Thyroid gland (tissue), 4 donors: ENCODE measurements around the gene PLAU. TPM values are rescaled to one million over a fixed set of nuclear protein-coding genes. Genes with fewer than 3 reads are reported as not detected.

Experiments
- DNase-seq, 2 donors: peaks; one replicate each; pipeline ENCODE4 v3.0.0-alpha.2; 2019
- H3K27ac ChIP-seq, 3 donors: fragments of 200-600 bp; sonication (generic); 1 replicate in 2 of 3; 2 replicates in 1 of 3; pipeline ENCODE4 v1.5.1; 2016 to 2019; ENCODE audit warnings: mild to moderate bottlenecking in 1 of 3, moderate library complexity in 1 of 3
- H3K27me3 ChIP-seq: fragments of 200-600 bp; sonication (generic); one replicate; pipeline ENCODE4 v1.5.1; 2019
- H3K36me3 ChIP-seq, 2 donors: fragments of 200-600 bp; sonication (generic); one replicate each; pipeline ENCODE4 v1.5.1; 2016 to 2019
- H3K4me1 ChIP-seq, 2 donors: fragments of 200-600 bp; sonication (generic); one replicate each; pipeline ENCODE4 v1.5.1; 2017 to 2019
- H3K4me3 ChIP-seq, 3 donors: fragments of 200-600 bp; sonication (generic); replicated peaks in 1 of 3; 1 replicate in 2 of 3; 2 replicates in 1 of 3; pipeline ENCODE4 v1.5.1; 2016; ENCODE audit warnings: mild to moderate bottlenecking in 1 of 3
- H3K9me3 ChIP-seq: fragments of 200-600 bp; sonication (generic); one replicate; pipeline ENCODE4 v1.5.1; 2017
- CTCF ChIP-seq, 6 experiments: fragments of 200-600 bp in 3 of 6; fragments of 450-650 bp in 3 of 6; sonication (generic) in 3 of 6; IDR thresholded peaks; one replicate each; pipeline ENCODE4 v1.5.1; 2016 to 2019; ENCODE audit warnings: antibody characterized with exemption in 6 of 6, mild to moderate bottlenecking in 2 of 6, inconsistent platforms in 1 of 6, moderate library complexity in 1 of 6
- POLR2A ChIP-seq, 2 donors: fragments of 450-650 bp; IDR thresholded peaks; one replicate each; pipeline ENCODE4 v1.6.1; 2017; ENCODE audit warnings: antibody characterized with exemption in 2 of 2, mild to moderate bottlenecking in 2 of 2, moderate library complexity in 1 of 2
- WGBS, 2 donors: methylation state at CpG; one replicate each; pipeline ENCODE4 v1.1.5; 2017; 5-methylcytosine and 5-hydroxymethylcytosine counted together
- intact Hi-C: fragments of 100-400 bp; cut with DNase I; formaldehyde crosslinking; loops from one replicate; pipeline ENCODE4 v1.15.1; 2023
- total RNA-seq, 4 donors: library from RNA; depleted of rRNA; stranded (reverse); fragments of >200 nt; gene quantifications; one replicate each; pipeline ENCODE4 v1.2.3, GENCODE V29; 2016

Gene PLAU
- total RNA-seq, 4 donors from 2014 or later = 3.8 to 13.3 (median 7.3) TPM

DNA sequence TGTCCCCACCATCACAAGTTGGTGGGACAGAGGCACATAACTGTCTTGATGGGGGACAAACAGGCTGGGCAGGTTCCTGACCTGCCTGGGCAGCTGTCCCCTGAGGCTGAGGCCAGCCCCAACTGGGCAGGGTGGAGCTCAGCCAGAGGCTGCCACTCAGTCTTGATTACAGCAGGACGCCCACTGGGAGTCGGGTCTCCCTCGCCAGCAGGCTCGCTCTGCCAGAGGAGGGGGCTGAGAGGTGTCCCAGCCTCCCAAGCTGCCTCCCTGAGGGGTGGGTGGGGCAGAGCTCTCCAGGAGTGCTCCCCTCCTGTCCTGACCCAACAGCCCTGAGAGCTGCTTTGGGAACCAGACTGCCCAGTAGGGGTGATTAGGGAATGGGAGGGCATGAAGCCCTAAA lies 34.8 kb upstream of the PLAU start:
- no peak for TF ChIP-seq POLR2A (IDR thresholded peaks at IDR 0.05)
- TF ChIP-seq CTCF (IDR thresholded peaks at IDR 0.05) = no peak
- Histone ChIP-seq H3K27ac (no peak overlapping the region), H3K36me3 (no peaks in the 10 kb centered on the region), H3K4me1 (peaks cover 8 to 17% of the 10 kb centered on the region in 2 donors), H3K9me3 (no peaks in the 10 kb centered on the region), H3K4me3 (no peak overlapping the region), H3K27me3 (no peaks in the 10 kb centered on the region)
- intact Hi-C loops = loop anchor here (10.0 kb wide), 1 partner anchor 61 kb away; the partner anchor contains the start of gene NDST2
- WGBS, 2 donors = 20% methylated on average over 1 of the region's 4 CpGs; no CpG with 5 or more reads in 1 of the 2 donors
- no peak for DNase-seq

GRCh38 chr10:73876566-73876965 lies 34.4 kb upstream of the PLAU start:
- no peaks in the 10 kb centered on the region for H3K36me3 ChIP-seq
- no peak for DNase-seq
- TF ChIP-seq POLR2A (IDR thresholded peaks at IDR 0.05) = no peak
- no peak for TF ChIP-seq CTCF (IDR thresholded peaks at IDR 0.05)
- no peaks in the 10 kb centered on the region for H3K27me3 ChIP-seq
- no peak overlapping the region for H3K27ac ChIP-seq
- intact Hi-C loops = loop anchor here (10.0 kb wide), 1 partner anchor 62 kb away; the partner anchor contains the start of gene NDST2
- no peaks in the 10 kb centered on the region for H3K9me3 ChIP-seq
- no peak overlapping the region for H3K4me3 ChIP-seq
- peaks cover 8 to 17% of the 10 kb centered on the region in 2 donors for H3K4me1 ChIP-seq

DNA sequence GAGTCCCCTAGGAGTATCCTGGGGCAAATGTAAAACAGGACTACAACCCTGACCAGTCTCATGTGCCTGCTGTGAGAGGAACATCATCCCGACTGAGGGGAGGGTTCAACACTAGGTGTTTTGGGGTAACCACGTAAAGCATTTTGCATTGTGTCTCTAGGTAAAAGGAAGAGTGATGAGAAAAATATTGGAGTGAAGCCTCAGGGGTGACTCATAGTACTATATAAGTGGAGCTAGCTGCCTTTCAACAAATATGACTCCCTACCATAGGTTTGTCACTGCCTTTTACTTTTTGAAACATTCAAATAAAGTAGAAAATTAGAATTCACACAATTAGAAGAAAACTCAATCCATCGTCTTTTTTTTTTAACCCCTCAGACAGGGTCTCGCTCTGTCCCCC lies 34.0 kb upstream of the PLAU start:
- Histone ChIP-seq H3K27ac (no peak overlapping the region), H3K4me3 (no peak overlapping the region), H3K27me3 (no peaks in the 10 kb centered on the region), H3K4me1 (peaks cover 8 to 17% of the 10 kb centered on the region in 2 donors), H3K36me3 (no peaks in the 10 kb centered on the region), H3K9me3 (no peaks in the 10 kb centered on the region)
- TF ChIP-seq POLR2A (IDR thresholded peaks at IDR 0.05) (no peak), CTCF (IDR thresholded peaks at IDR 0.05) (no peak)
- no peak for DNase-seq
- WGBS, 2 donors = 88 to 94% methylated on average over 4 of the region's 4 CpGs
- intact Hi-C loops = loop anchor here (10.0 kb wide), 1 partner anchor 62 kb away; the partner anchor contains the start of gene NDST2

DNA sequence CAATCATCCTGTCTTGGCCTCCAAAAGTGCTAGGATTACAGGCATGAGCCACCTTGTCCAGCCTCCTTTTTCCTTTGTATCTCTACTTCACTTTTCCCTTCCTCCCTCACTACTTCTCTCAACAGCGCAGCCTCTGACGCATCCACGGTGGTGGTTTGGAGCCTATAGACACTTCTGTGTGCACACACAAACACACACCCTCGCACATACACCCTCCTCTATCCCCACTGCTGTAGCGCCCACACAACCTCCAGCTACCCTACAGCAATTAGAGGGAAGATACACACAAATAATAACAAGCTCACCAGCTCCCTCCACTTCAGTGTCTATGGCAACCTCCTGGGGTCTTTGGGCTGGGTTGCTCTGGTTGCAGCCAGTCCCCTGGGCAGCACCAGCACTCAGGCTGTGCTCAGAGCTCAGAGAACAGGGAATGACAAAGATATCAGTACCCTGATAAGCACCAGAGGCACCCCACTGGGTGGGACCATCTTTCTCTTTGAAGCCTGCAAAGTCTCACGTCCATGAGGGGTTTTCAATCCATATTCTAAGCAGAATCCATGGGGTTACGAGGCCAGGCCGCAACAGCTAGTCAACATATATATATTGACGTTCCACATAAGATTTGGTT lies 33.3 kb upstream of the PLAU start:
- Histone ChIP-seq H3K27ac (no peak overlapping the region), H3K4me3 (no peak overlapping the region), H3K36me3 (no peaks in the 10 kb centered on the region), H3K9me3 (no peaks in the 10 kb centered on the region), H3K27me3 (no peaks in the 10 kb centered on the region), H3K4me1 (peaks cover 8 to 17% of the 10 kb centered on the region in 2 donors)
- no peak for DNase-seq
- 93 to 95% methylated on average over 9 of the region's 9 CpGs for WGBS, 2 donors
- intact Hi-C loops = loop anchor here (10.0 kb wide), 1 partner anchor 63 kb away; the partner anchor contains the start of gene NDST2
- no peak for TF ChIP-seq CTCF (IDR thresholded peaks at IDR 0.05)
- TF ChIP-seq POLR2A (IDR thresholded peaks at IDR 0.05) = no peak

DNA sequence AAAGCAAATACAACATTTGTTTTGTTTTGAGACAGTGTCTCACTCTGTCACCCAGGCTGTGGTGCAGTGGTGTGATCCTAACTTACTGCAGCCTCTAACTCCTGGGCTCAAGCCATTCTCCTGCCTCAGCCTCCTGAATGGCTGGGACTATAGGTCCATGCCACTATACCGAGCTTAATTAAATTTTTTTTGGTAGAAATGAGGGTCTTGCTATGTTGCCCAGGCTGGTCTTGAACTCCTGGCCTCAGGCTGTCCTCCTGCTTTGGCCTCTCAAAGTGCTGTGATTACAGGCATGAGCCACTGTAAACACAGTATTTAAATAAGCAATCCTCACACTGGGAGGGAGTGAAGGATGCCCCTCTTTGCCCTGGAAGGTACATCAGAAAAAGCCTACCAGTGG lies 32.6 kb upstream of the PLAU start:
- WGBS, 2 donors = 92 to 100% methylated on average over 1 of the region's 1 CpG
- Histone ChIP-seq H3K4me1 (peaks cover 3 to 14% of the 10 kb centered on the region in 2 donors), H3K27me3 (no peaks in the 10 kb centered on the region), H3K36me3 (no peaks in the 10 kb centered on the region), H3K27ac (no peak overlapping the region), H3K9me3 (no peaks in the 10 kb centered on the region), H3K4me3 (no peak overlapping the region)
- no peak for DNase-seq
- intact Hi-C loops = loop anchor here (10.0 kb wide), 1 partner anchor 64 kb away; the partner anchor contains the start of gene NDST2
- TF ChIP-seq CTCF (IDR thresholded peaks at IDR 0.05) (no peak), POLR2A (IDR thresholded peaks at IDR 0.05) (no peak)
